Aorta (tissue), 5 donors: ENCODE data around the gene MRPL21. TPM values are rescaled to one million over a fixed set of nuclear protein-coding genes. Genes with fewer than 3 reads are reported as not detected.

ENCODE experiments used
- ATAC-seq: fragments of 200-7000 bp; cut with Tn5 transposase; one replicate; pipeline ENCODE4 v1.9.1; 2022; ENCODE audit warnings: moderate library complexity; ENCODE audit not compliant: low FRiP score
- DNase-seq, 2 donors: peaks; one replicate each; pipeline ENCODE4 v3.0.0-alpha.2; 2020
- H3K27ac ChIP-seq, 2 donors: one replicate each; pipeline ENCODE4 v1.5.1; 2013; ENCODE audit warnings: low read length in 2 of 2, mild to moderate bottlenecking in 2 of 2, moderate library complexity in 2 of 2, control low read depth in 1 of 2, inconsistent platforms in 1 of 2, low read depth in 1 of 2
- H3K27me3 ChIP-seq, 2 donors: one replicate each; pipeline ENCODE4 v1.6.1; 2013; ENCODE audit warnings: control low read depth in 1 of 2, low read length in 1 of 2, mild to moderate bottlenecking in 1 of 2, moderate library complexity in 1 of 2; ENCODE audit not compliant: insufficient read depth in 2 of 2, control insufficient read depth in 1 of 2
- H3K36me3 ChIP-seq, 2 donors: one replicate each; pipeline ENCODE4 v1.6.1; 2013; ENCODE audit warnings: control low read depth in 1 of 2, low read length in 1 of 2, mild to moderate bottlenecking in 1 of 2; ENCODE audit not compliant: insufficient read depth in 2 of 2, control insufficient read depth in 1 of 2
- H3K4me1 ChIP-seq, 2 donors: one replicate each; pipeline ENCODE4 v1.6.1; 2013; ENCODE audit warnings: low read length in 2 of 2, control low read depth in 1 of 2, mild to moderate bottlenecking in 1 of 2, moderate library complexity in 1 of 2; ENCODE audit not compliant: insufficient read depth in 2 of 2, control insufficient read depth in 1 of 2
- H3K4me3 ChIP-seq, 2 donors: one replicate each; pipeline ENCODE4 v1.5.1; 2013; ENCODE audit warnings: low read length in 2 of 2, control low read depth in 1 of 2, mild to moderate bottlenecking in 1 of 2
- H3K9me3 ChIP-seq: one replicate; pipeline ENCODE4 v1.6.1; 2013; ENCODE audit warnings: mild to moderate bottlenecking, low read length; ENCODE audit not compliant: control insufficient read depth
- WGBS, 2 donors: extraction: QIAGEN DNeasy Blood & Tissue Kit; methylation state at CpG; one replicate each; pipeline ENCODE4 v1.1.7; 2013; 5-methylcytosine and 5-hydroxymethylcytosine counted together
- intact Hi-C, 2 donors: fragments of 100-400 bp; cut with DNase I; formaldehyde crosslinking; loops; one replicate each; pipeline versions ENCODE4 v1.14.2 to v1.15.0; 2022
- polyA plus RNA-seq, 2 donors: library from polyadenylated mRNA; stranded (reverse); fragments of 200-250 nt; gene quantifications; one replicate each; pipeline ENCODE4 v1.2.3, GENCODE V29; 2013
- total RNA-seq, 2 donors: library from RNA; stranded (reverse); fragmentation: NEBNext Ultra II Directional; extraction: Animal tissue kit (Norgen Biotek cat#: 25700); gene quantifications; one replicate each; pipeline ENCODE4 v1.2.1, GENCODE V29; 2021
- donor health status: healthy with polysubstance abuse.
- donor health status: Bipolar disorder and iron deficiency.
- donor health status: DM: no; HTN: no; CAD: no.
- donor health status: DM: no; HTN: no; CAD: no.
- donor health status: DM: yes; HTN: yes; CAD: no.

MRPL21 gene
- total and polyA plus RNA-seq, 4 donors: 31.7 to 69.7 (median 44.3) TPM

GRCh38 chr11:68925611-68926010 lies 22.0 kb upstream of the MRPL21 start:
- no peak for DNase-seq
- Histone ChIP-seq H3K27me3 (no peaks in the 10 kb centered on the region), H3K27ac (no peak overlapping the region), H3K4me1 (peaks cover 0 to 3% of the 10 kb centered on the region in 2 donors), H3K36me3 (peaks cover 0 to 6% of the 10 kb centered on the region in 2 donors), H3K4me3 (no peak overlapping the region), H3K9me3 (no peaks in the 10 kb centered on the region)
- intact Hi-C loops: loop anchor here (5.0 to 10.0 kb wide), 2 partner anchors 87 to 119 kb away; partner anchors contain the start of genes MRGPRF (in 1 of the 2) and TPCN2 (in 1 of the 2)
- WGBS, 2 donors: 93 to 98% methylated on average over 3 of the region's 3 CpGs
- ATAC-seq: no peak

- H3K36me3 ChIP-seq: peaks cover 0 to 4% of the 10 kb centered on the region in 2 donors
- H3K9me3 ChIP-seq: no peaks in the 10 kb centered on the region
- intact Hi-C loops: loop anchor here in 1 of 2 donors (10.0 kb wide), 1 partner anchor 121 kb away; the partner anchor contains the start of gene TPCN2
- ATAC-seq: no peak
- 20 to 25% methylated on average over 10 of the region's 10 CpGs for WGBS, 2 donors
- no peaks in the 10 kb centered on the region for H3K27me3 ChIP-seq
- H3K4me3 ChIP-seq: no peak overlapping the region
- DNase-seq: peak in 1 of 2 donors; percentile 43
- H3K27ac ChIP-seq: peak overlapping the region; percentile 39 to 96
- peaks cover 0 to 3% of the 10 kb centered on the region in 2 donors for H3K4me1 ChIP-seq
These were observed 20.7 kb upstream of the MRPL21 start for GRCh38 chr11:68924073-68924925.

- ATAC-seq (peak; percentile 62), DNase-seq (peak in 1 of 2 donors; percentile 24)
- Histone ChIP-seq H3K9me3 (no peaks in the 10 kb centered on the region), H3K4me3 (no peak overlapping the region), H3K36me3 (no peaks in the 10 kb centered on the region), H3K4me1 (peaks cover 0 to 3% of the 10 kb centered on the region in 2 donors), H3K27ac (peak overlapping the region; percentile 39 to 96), H3K27me3 (no peaks in the 10 kb centered on the region)
- intact Hi-C loops: loop anchor here in 1 of 2 donors (10.0 kb wide), 1 partner anchor 121 kb away; the partner anchor contains the start of gene TPCN2
- 3 to 6% methylated on average over 3 of the region's 3 CpGs for WGBS, 2 donors
These were observed 20.0 kb upstream of the MRPL21 start for GRCh38 chr11:68923614-68924013.

- WGBS, 2 donors: 88 to 92% methylated on average over 13 of the region's 13 CpGs
- H3K27me3 ChIP-seq: no peaks in the 10 kb centered on the region
- ATAC-seq (no peak), DNase-seq (peak in 1 of 2 donors; percentile 51)
- H3K36me3 ChIP-seq: peaks cover 5 to 8% of the 10 kb centered on the region in 2 donors
- no peaks in the 10 kb centered on the region for H3K4me1 ChIP-seq
- H3K4me3 ChIP-seq: no peak overlapping the region
- intact Hi-C loops: no loop called here
- H3K27ac ChIP-seq: no peak overlapping the region
- H3K9me3 ChIP-seq: no peaks in the 10 kb centered on the region
These were observed 12.8 kb upstream of the MRPL21 start for GRCh38 chr11:68916439-68916838.

GRCh38 chr11:68914761-68915160 lies 11.1 kb upstream of the MRPL21 start:
- Histone ChIP-seq H3K9me3 (no peaks in the 10 kb centered on the region), H3K27ac (no peak overlapping the region), H3K36me3 (peaks cover 5 to 13% of the 10 kb centered on the region in 2 donors), H3K27me3 (no peaks in the 10 kb centered on the region), H3K4me1 (no peaks in the 10 kb centered on the region), H3K4me3 (no peak overlapping the region)
- no peak for ATAC-seq
- WGBS, 2 donors: 97% methylated on average over 15 of the region's 15 CpGs
- peak in 1 of 2 donors; percentile 68 for DNase-seq
- intact Hi-C loops: no loop called here

- peak in 1 of 2 donors; percentile 39 for DNase-seq
These were observed 9.6 kb upstream of the MRPL21 start for GRCh38 chr11:68913188-68913587.

GRCh38 chr11:68912254-68912653 lies 8.6 kb upstream of the MRPL21 start:
- intact Hi-C loops: no loop called here
- peaks cover 5 to 16% of the 10 kb centered on the region in 2 donors for H3K36me3 ChIP-seq
- WGBS, 2 donors: 55 to 61% methylated on average over 5 of the region's 5 CpGs
- no peaks in the 10 kb centered on the region for H3K4me1 ChIP-seq
- H3K27ac ChIP-seq: no peak overlapping the region
- no peak overlapping the region for H3K4me3 ChIP-seq
- DNase-seq (no peak), ATAC-seq (no peak)
- no peaks in the 10 kb centered on the region for H3K9me3 ChIP-seq
- H3K27me3 ChIP-seq: no peaks in the 10 kb centered on the region

More at GRCh38 chr11:68913188-68913587, 9.6 kb upstream of the MRPL21 start:
- H3K36me3 ChIP-seq: peaks cover 5 to 15% of the 10 kb centered on the region in 2 donors
- no peaks in the 10 kb centered on the region for H3K27me3 ChIP-seq
- 91 to 94% methylated on average over 5 of the region's 5 CpGs for WGBS, 2 donors
- H3K27ac ChIP-seq: no peak overlapping the region
- no peak for ATAC-seq
- no peak overlapping the region for H3K4me3 ChIP-seq
- H3K4me1 ChIP-seq: no peaks in the 10 kb centered on the region
- no peaks in the 10 kb centered on the region for H3K9me3 ChIP-seq
- intact Hi-C loops: no loop called here

- no peaks in the 10 kb centered on the region for H3K4me1 ChIP-seq
- H3K27me3 ChIP-seq: no peaks in the 10 kb centered on the region
- H3K27ac ChIP-seq: no peak overlapping the region
- H3K36me3 ChIP-seq: peaks cover 5 to 16% of the 10 kb centered on the region in 2 donors
- intact Hi-C loops: no loop called here
- ATAC-seq (no peak), DNase-seq (peak in 1 of 2 donors; percentile 55)
- no peak overlapping the region for H3K4me3 ChIP-seq
- 94 to 95% methylated on average over 16 of the region's 16 CpGs for WGBS, 2 donors
- no peaks in the 10 kb centered on the region for H3K9me3 ChIP-seq
These were observed 8.1 kb upstream of the MRPL21 start for GRCh38 chr11:68911731-68912130.
